Memory B cell (primary cell): ENCODE data around the gene SLC11A1.

Experiments
- ATAC-seq: fragments of 150-1000 bp; cut with Tn5 transposase; 2 replicates; pipeline ENCODE4 v1.10.0; 2021; ENCODE audit warnings: low read depth, mild to moderate bottlenecking, moderate library complexity
- DNase-seq, 2 donors: peaks; one replicate each; pipeline ENCODE4 v3.0.0; 2022; ENCODE audit warnings: low spot score in 2 of 2
- H3K27ac Mint-ChIP-seq: one replicate; pipeline ENCODE4 v1.8.0; 2022; ENCODE audit warnings: mild to moderate bottlenecking, moderate library complexity, mixed read lengths
- H3K27me3 Mint-ChIP-seq: one replicate; pipeline ENCODE4 v1.8.0; 2022; ENCODE audit warnings: mixed read lengths
- H3K36me3 Mint-ChIP-seq: one replicate; pipeline ENCODE4 v1.8.0; 2022; ENCODE audit warnings: mild to moderate bottlenecking, mixed read lengths
- H3K4me1 Mint-ChIP-seq: one replicate; pipeline ENCODE4 v1.8.0; 2022; ENCODE audit warnings: mixed read lengths
- H3K4me3 Mint-ChIP-seq: one replicate; pipeline ENCODE4 v1.8.0; 2022; ENCODE audit warnings: mild to moderate bottlenecking, moderate library complexity, mixed read lengths
- H3K9me3 Mint-ChIP-seq: one replicate; pipeline ENCODE4 v1.8.0; 2022; ENCODE audit warnings: mixed read lengths

SLC11A1 gene

GRCh38 chr2:218374795-218375194 lies 7.3 kb upstream of the SLC11A1 start:
- no peaks in the 10 kb centered on the region for H3K27me3 Mint-ChIP-seq
- DNase-seq (no peak), ATAC-seq (no peak)
- H3K36me3 Mint-ChIP-seq = no peaks in the 10 kb centered on the region
- peaks cover 10% of the 10 kb centered on the region for H3K4me1 Mint-ChIP-seq
- no peak overlapping the region for H3K27ac Mint-ChIP-seq
- no peak overlapping the region for H3K4me3 Mint-ChIP-seq
- no peaks in the 10 kb centered on the region for H3K9me3 Mint-ChIP-seq

- H3K9me3 Mint-ChIP-seq = no peaks in the 10 kb centered on the region
- peaks cover 6% of the 10 kb centered on the region for H3K4me1 Mint-ChIP-seq
- H3K36me3 Mint-ChIP-seq = no peaks in the 10 kb centered on the region
- H3K4me3 Mint-ChIP-seq = no peak overlapping the region
- DNase-seq (no peak), ATAC-seq (no peak)
- no peaks in the 10 kb centered on the region for H3K27me3 Mint-ChIP-seq
- H3K27ac Mint-ChIP-seq = no peak overlapping the region
These were observed 6.9 kb upstream of the SLC11A1 start for GRCh38 chr2:218375212-218375611.

- no peak overlapping the region for H3K27ac Mint-ChIP-seq
These were observed 4.0 kb upstream of the SLC11A1 start for GRCh38 chr2:218378053-218378452.

GRCh38 chr2:218382785-218383184 lies 712 bp downstream of the SLC11A1 start:
- Mint-ChIP-seq H3K4me1 (peaks cover 6% of the 10 kb centered on the region), H3K4me3 (no peak overlapping the region), H3K27me3 (peaks cover 8% of the 10 kb centered on the region), H3K9me3 (no peaks in the 10 kb centered on the region), H3K36me3 (no peaks in the 10 kb centered on the region), H3K27ac (no peak overlapping the region)
- DNase-seq (no peak), ATAC-seq (no peak)

More at GRCh38 chr2:218378053-218378452, 4.0 kb upstream of the SLC11A1 start:
- Mint-ChIP-seq H3K27me3 (peaks cover 6% of the 10 kb centered on the region), H3K9me3 (no peaks in the 10 kb centered on the region), H3K36me3 (no peaks in the 10 kb centered on the region), H3K4me1 (peaks cover 3% of the 10 kb centered on the region), H3K4me3 (no peak overlapping the region)
- no peak for DNase-seq
- ATAC-seq = no peak

- no peak for ATAC-seq
- H3K36me3 Mint-ChIP-seq = no peaks in the 10 kb centered on the region
- peaks cover 6% of the 10 kb centered on the region for H3K4me1 Mint-ChIP-seq
- no peaks in the 10 kb centered on the region for H3K9me3 Mint-ChIP-seq
- peaks cover 8% of the 10 kb centered on the region for H3K27me3 Mint-ChIP-seq
- no peak overlapping the region for H3K4me3 Mint-ChIP-seq
- H3K27ac Mint-ChIP-seq = no peak overlapping the region
- DNase-seq = no peak
These were observed 1.9 kb downstream of the SLC11A1 start for GRCh38 chr2:218383892-218384519.

- Mint-ChIP-seq H3K36me3 (no peaks in the 10 kb centered on the region), H3K4me1 (peaks cover 6% of the 10 kb centered on the region), H3K27ac (no peak overlapping the region), H3K9me3 (no peaks in the 10 kb centered on the region), H3K4me3 (no peak overlapping the region), H3K27me3 (peaks cover 8% of the 10 kb centered on the region)
- no peak for ATAC-seq
- no peak for DNase-seq
These were observed 2.9 kb downstream of the SLC11A1 start for GRCh38 chr2:218384975-218385374.

GRCh38 chr2:218386505-218387368 lies 4.7 kb downstream of the SLC11A1 start:
- no peak for ATAC-seq
- H3K9me3 Mint-ChIP-seq = no peaks in the 10 kb centered on the region
- peaks cover 3% of the 10 kb centered on the region for H3K4me1 Mint-ChIP-seq
- no peak overlapping the region for H3K27ac Mint-ChIP-seq
- no peak for DNase-seq
- peaks cover 6% of the 10 kb centered on the region for H3K27me3 Mint-ChIP-seq
- no peaks in the 10 kb centered on the region for H3K36me3 Mint-ChIP-seq
- H3K4me3 Mint-ChIP-seq = peak overlapping the region; percentile 46

- peaks cover 2% of the 10 kb centered on the region for H3K4me1 Mint-ChIP-seq
- H3K4me3 Mint-ChIP-seq = peak overlapping the region; percentile 46
- ATAC-seq (peak; percentile 72), DNase-seq (no peak)
- H3K27me3 Mint-ChIP-seq = peaks cover 2% of the 10 kb centered on the region
- no peak overlapping the region for H3K27ac Mint-ChIP-seq
- no peaks in the 10 kb centered on the region for H3K36me3 Mint-ChIP-seq
- no peaks in the 10 kb centered on the region for H3K9me3 Mint-ChIP-seq
These were observed 5.5 kb downstream of the SLC11A1 start for GRCh38 chr2:218387369-218388194.

GRCh38 chr2:218389333-218390150 lies 7.5 kb downstream of the SLC11A1 start:
- H3K4me1 Mint-ChIP-seq = peaks cover 8% of the 10 kb centered on the region
- H3K27me3 Mint-ChIP-seq = peaks cover 2% of the 10 kb centered on the region
- no peaks in the 10 kb centered on the region for H3K36me3 Mint-ChIP-seq
- DNase-seq = no peak
- no peak overlapping the region for H3K4me3 Mint-ChIP-seq
- no peak for ATAC-seq
- no peaks in the 10 kb centered on the region for H3K9me3 Mint-ChIP-seq
- H3K27ac Mint-ChIP-seq = no peak overlapping the region

GRCh38 chr2:218391202-218391601 lies 9.1 kb downstream of the SLC11A1 start:
- Mint-ChIP-seq H3K27me3 (peaks cover 2% of the 10 kb centered on the region), H3K4me1 (peaks cover 14% of the 10 kb centered on the region), H3K9me3 (no peaks in the 10 kb centered on the region), H3K36me3 (no peaks in the 10 kb centered on the region), H3K27ac (no peak overlapping the region), H3K4me3 (no peak overlapping the region)
- ATAC-seq (no peak), DNase-seq (no peak)

- Mint-ChIP-seq H3K27me3 (no peaks in the 10 kb centered on the region), H3K4me3 (no peak overlapping the region), H3K36me3 (no peaks in the 10 kb centered on the region), H3K9me3 (no peaks in the 10 kb centered on the region), H3K4me1 (peaks cover 19% of the 10 kb centered on the region), H3K27ac (peak overlapping the region; percentile 32)
- ATAC-seq (no peak), DNase-seq (no peak)
These were observed 10.4 kb downstream of the SLC11A1 start for GRCh38 chr2:218392459-218392858.

GRCh38 chr2:218392891-218393462 lies 10.9 kb downstream of the SLC11A1 start:
- Mint-ChIP-seq H3K27me3 (no peaks in the 10 kb centered on the region), H3K4me3 (no peak overlapping the region), H3K36me3 (no peaks in the 10 kb centered on the region), H3K27ac (peak overlapping the region; percentile 32), H3K4me1 (peaks cover 24% of the 10 kb centered on the region), H3K9me3 (no peaks in the 10 kb centered on the region)
- ATAC-seq (no peak), DNase-seq (no peak)

- Mint-ChIP-seq H3K27ac (no peak overlapping the region), H3K4me1 (peaks cover 25% of the 10 kb centered on the region), H3K36me3 (no peaks in the 10 kb centered on the region)
These were observed 11.7 kb downstream of the SLC11A1 start for GRCh38 chr2:218393750-218394290.

More at GRCh38 chr2:218393750-218394290, 11.7 kb downstream of the SLC11A1 start:
- ATAC-seq = no peak
- Mint-ChIP-seq H3K9me3 (no peaks in the 10 kb centered on the region), H3K4me3 (no peak overlapping the region), H3K27me3 (no peaks in the 10 kb centered on the region)
- DNase-seq = no peak
